HG02970 (cell line): ENCODE data around the gene TCHHL1.
"Not testable (repeated sequence)": the region's sequence is repeated elsewhere in the genome, so short reads cannot be mapped to it uniquely, and the experiment has no call there.

Source experiments
- ATAC-seq: cut with Tn5 transposase; IDR thresholded peaks from one replicate; pipeline ENCODE4 v1.9.1; 2021; ENCODE audit warnings: mild to moderate bottlenecking, moderate library complexity, moderate number of reproducible peaks; ENCODE audit not compliant: unreplicated experiment, low FRiP score

TCHHL1 gene

GRCh38 chr1:152096931-152097330 is 8.1 kb upstream of the TCHHL1 start:
- ATAC-seq: no peak

- no peak for ATAC-seq
Measured at GRCh38 chr1:152086760-152087159, 2.1 kb downstream of the TCHHL1 start.

GRCh38 chr1:152084853-152085252 is 4.0 kb downstream of the TCHHL1 start:
- no peak for ATAC-seq

- not testable (repeated sequence) for ATAC-seq
Measured at GRCh38 chr1:152081026-152081425, 7.8 kb downstream of the TCHHL1 start.

GRCh38 chr1:152080494-152080893 is 8.4 kb downstream of the TCHHL1 start:
- ATAC-seq: not testable (repeated sequence)

- no peak for ATAC-seq
Measured at GRCh38 chr1:152078831-152079441, 9.9 kb downstream of the TCHHL1 start.

GRCh38 chr1:152072311-152072710 is 16.6 kb downstream of the TCHHL1 start:
- no peak for ATAC-seq

- ATAC-seq: no peak
Measured at GRCh38 chr1:152071123-152071522, 17.7 kb downstream of the TCHHL1 start.

GRCh38 chr1:152067929-152068328 is 20.9 kb downstream of the TCHHL1 start:
- no peak for ATAC-seq

GRCh38 chr1:152067150-152067549 is 21.7 kb downstream of the TCHHL1 start:
- no peak for ATAC-seq

- ATAC-seq: no peak
Measured at GRCh38 chr1:152061952-152062351, 26.9 kb downstream of the TCHHL1 start.

GRCh38 chr1:152053375-152053774 is 35.5 kb downstream of the TCHHL1 start:
- no peak for ATAC-seq

GRCh38 chr1:152052606-152053005 is 36.3 kb downstream of the TCHHL1 start:
- no peak for ATAC-seq

- no peak for ATAC-seq
Measured at GRCh38 chr1:152050886-152051675, 37.8 kb downstream of the TCHHL1 start.

- ATAC-seq: no peak
Measured at GRCh38 chr1:152049291-152050083, 39.4 kb downstream of the TCHHL1 start.

GRCh38 chr1:152048416-152049009 is 40.4 kb downstream of the TCHHL1 start:
- peak; percentile 15 for ATAC-seq

GRCh38 chr1:152047730-152048415 is 41.0 kb downstream of the TCHHL1 start:
- peak; percentile 90 for ATAC-seq

GRCh38 chr1:152047413-152047729 is 41.5 kb downstream of the TCHHL1 start:
- no peak for ATAC-seq

- no peak for ATAC-seq
Measured at GRCh38 chr1:152044386-152044785, 44.5 kb downstream of the TCHHL1 start.

- no peak for ATAC-seq
Measured at GRCh38 chr1:152043870-152044269, 45.0 kb downstream of the TCHHL1 start.
